Cardiac fibroblast (primary cell): ENCODE measurements around the gene ZCCHC17.

ENCODE experiments used
- DNase-seq, 2 donors: peaks; one replicate each; pipeline versions ENCODE4 v3.0.0 to v3.0.0-alpha.2; 2010; ENCODE audit warnings: low read depth in 2 of 2
- H3K4me3 ChIP-seq, 2 donors: replicated peaks in 1 of 2; 1 replicate in 1 of 2; 2 replicates in 1 of 2; pipeline ENCODE4 v1.5.1; 2011; ENCODE audit warnings: low read depth in 2 of 2, low read length in 2 of 2, mild to moderate bottlenecking in 2 of 2, moderate library complexity in 1 of 2
- CTCF ChIP-seq: IDR thresholded peaks from one replicate; pipeline ENCODE4 v1.5.1; 2011; ENCODE audit warnings: low read depth, mild to moderate bottlenecking, low read length, inconsistent platforms

Gene ZCCHC17

DNA sequence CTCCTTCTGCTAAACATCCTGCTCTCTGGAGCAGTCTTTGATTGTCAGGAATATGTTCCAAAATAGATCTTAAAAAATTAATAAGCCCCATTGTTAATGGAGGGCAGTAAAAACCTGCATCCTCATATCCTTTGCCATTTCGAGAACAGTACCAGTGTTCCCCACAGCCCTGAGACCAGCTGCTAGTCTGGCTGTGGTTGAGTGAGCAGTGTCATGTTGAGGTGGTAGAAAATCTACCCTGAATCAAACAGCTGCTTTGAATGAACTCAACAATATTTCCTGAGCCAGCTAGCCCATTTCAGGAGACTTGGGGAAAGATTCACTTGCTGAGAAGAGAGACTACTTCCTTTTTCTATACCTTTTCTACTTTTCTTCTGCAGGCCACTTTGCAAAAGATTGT lies 51.6 kb downstream of the ZCCHC17 start:
- no peak for DNase-seq
- no peak overlapping the region for H3K4me3 ChIP-seq
- TF ChIP-seq CTCF: no peak

- peak; percentile 25 to 27 for DNase-seq
- H3K4me3 ChIP-seq: no peak overlapping the region
- TF ChIP-seq CTCF: no peak
These were observed 57.5 kb downstream of the ZCCHC17 start for GRCh38 chr1:31354283-31354682.

GRCh38 chr1:31356427-31356826 lies 59.6 kb downstream of the ZCCHC17 start:
- no peak overlapping the region for H3K4me3 ChIP-seq
- no peak for DNase-seq
- no peak for TF ChIP-seq CTCF

DNA sequence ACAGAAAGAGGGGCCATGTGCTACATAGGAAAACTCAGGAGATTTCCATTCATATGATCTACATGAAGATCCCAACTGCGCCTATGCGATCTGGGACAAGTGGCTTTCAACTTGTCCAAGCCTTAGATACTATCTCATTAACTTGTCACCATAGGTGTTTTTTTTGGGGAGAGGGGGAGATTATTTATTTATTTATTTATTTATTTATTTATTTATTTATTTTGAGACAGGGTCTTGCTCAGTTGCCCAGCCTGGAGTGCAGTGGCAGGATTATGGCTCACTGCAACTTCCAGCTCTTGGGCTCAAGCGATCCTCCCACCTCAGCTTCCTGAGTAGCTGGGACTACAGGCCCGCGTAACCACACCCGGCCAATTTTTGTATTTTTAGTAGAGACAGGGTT lies 64.8 kb downstream of the ZCCHC17 start:
- no peak for TF ChIP-seq CTCF
- H3K4me3 ChIP-seq: no peak overlapping the region
- no peak for DNase-seq

- no peak for TF ChIP-seq CTCF
- DNase-seq: no peak
- no peak overlapping the region for H3K4me3 ChIP-seq
These were observed 65.2 kb downstream of the ZCCHC17 start for GRCh38 chr1:31362032-31362431.

DNA sequence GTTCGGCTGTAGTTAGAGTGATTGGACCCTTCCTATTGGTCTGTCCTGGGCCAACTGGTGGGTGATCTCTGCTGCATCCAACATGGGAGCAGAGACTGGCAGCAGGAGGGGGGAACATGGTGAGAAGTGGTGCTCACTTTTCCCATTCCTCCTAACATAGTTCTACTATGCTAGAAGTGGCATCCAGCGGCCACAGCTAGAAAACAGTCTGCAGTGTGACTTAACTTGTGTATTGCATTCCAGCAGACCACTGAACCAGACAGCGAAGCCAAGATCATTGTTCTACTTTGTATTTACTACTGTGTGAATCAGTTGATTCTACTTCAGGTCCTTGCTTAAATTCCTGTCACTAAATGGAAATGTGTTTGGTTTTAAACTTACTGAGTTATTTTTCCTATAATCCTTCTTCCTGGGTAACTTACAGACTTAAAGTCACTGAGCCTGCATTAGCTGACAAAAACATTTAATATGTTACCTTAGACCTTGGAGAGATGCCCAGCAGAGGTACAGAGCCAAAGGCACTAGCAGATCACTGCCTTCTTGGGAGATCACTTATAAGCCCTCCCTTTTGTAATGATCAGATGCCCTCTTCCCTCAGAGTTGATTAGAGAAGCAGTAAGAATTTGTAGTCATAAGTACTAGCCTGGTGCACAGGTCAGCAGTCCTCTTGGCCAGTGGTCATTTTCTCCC lies 67.9 kb downstream of the ZCCHC17 start:
- no peak for TF ChIP-seq CTCF
- DNase-seq: no peak
- H3K4me3 ChIP-seq: no peak overlapping the region

DNA sequence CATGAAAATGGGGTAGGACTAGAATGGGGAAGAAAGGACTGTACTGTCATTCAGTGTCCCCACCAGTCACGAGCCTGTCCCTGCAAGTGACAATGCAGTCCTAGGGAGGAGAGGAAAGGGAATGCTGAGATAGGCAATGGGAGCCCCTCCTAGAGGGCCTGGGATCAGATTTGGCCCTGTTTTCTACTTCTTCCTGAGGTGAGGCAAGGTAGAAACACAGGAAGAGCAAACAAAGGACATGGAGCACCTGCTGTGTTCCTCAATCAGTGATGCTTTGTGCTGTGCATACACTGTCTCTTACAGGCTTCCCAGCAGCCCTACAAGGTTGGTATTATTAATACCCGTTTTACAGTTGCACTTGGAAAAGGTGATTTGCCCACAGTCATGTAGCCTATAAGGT lies 70.0 kb downstream of the ZCCHC17 start:
- DNase-seq: no peak
- H3K4me3 ChIP-seq: no peak overlapping the region
- no peak for TF ChIP-seq CTCF
